ENCODE results near the gene TTLL4. TPM values are rescaled to one million over a fixed set of nuclear protein-coding genes. Genes with fewer than 3 reads are reported as not detected.

The TTLL4 gene
- total and polyA plus RNA-seq, 9 donors = 6.9 to 19.6 (median 17.2) TPM

- WGBS, 3 donors = 74 to 85% (median 84%) methylated on average over 8 of the region's 8 CpGs
- H3K4me3 ChIP-seq = no peak overlapping the region
- intact Hi-C loops (cut with DNase I) = loop anchor here in 3 of 4 donors (2.0 to 10.0 kb wide), 3 partner anchors 137 to 145 kb away; partner anchors contain the start of gene WNT6 (in 1 of the 3)
Measured at GRCh38 chr2:218709908-218710307, 727 bp upstream of the TTLL4 start.

GRCh38 chr2:218710334-218710686, 325 bp upstream of the TTLL4 start:
- Histone ChIP-seq H3K27me3 (no peaks in the 10 kb centered on the region), H3K9me3 (no peaks in the 10 kb centered on the region), H3K27ac (no peak overlapping the region), H3K4me3 (peak overlapping the region; percentile 95), H3K4me1 (ENCODE audit: insufficient read depth) (no peaks in the 10 kb centered on the region), H3K36me3 (no peaks in the 10 kb centered on the region)
- 39 to 54% (median 46%) methylated on average over 14 of the region's 14 CpGs for WGBS, 3 donors
- DNase-seq = peak in 1 of 5 donors; percentile 22
- intact Hi-C loops (cut with DNase I) = loop anchor here in 3 of 4 donors (2.0 to 10.0 kb wide), 3 partner anchors 136 to 144 kb away; partner anchors contain the start of gene WNT6 (in 1 of the 3)
- TF ChIP-seq CTCF (IDR thresholded peaks at IDR 0.05) = no peak
- no peak for TF ChIP-seq POLR2A (IDR thresholded peaks at IDR 0.05)
- no peak for TF ChIP-seq EP300 (IDR thresholded peaks at IDR 0.05)

More at GRCh38 chr2:218709908-218710307, 727 bp upstream of the TTLL4 start:
- H3K36me3 ChIP-seq = no peaks in the 10 kb centered on the region
- H3K27ac ChIP-seq = no peak overlapping the region
- H3K4me1 ChIP-seq (ENCODE audit: insufficient read depth) = no peaks in the 10 kb centered on the region
- no peaks in the 10 kb centered on the region for H3K9me3 ChIP-seq
- peak in 1 of 5 donors; percentile 23 for DNase-seq
- H3K27me3 ChIP-seq = no peaks in the 10 kb centered on the region
- TF ChIP-seq POLR2A (IDR thresholded peaks at IDR 0.05) (no peak), CTCF (IDR thresholded peaks at IDR 0.05) (no peak)

GRCh38 chr2:218711550-218711929, 905 bp downstream of the TTLL4 start:
- H3K27ac ChIP-seq = peak overlapping the region in 1 of 2 donors; percentile 74
- no peaks in the 10 kb centered on the region for H3K27me3 ChIP-seq
- H3K9me3 ChIP-seq = no peaks in the 10 kb centered on the region
- peak overlapping the region; percentile 95 for H3K4me3 ChIP-seq
- H3K4me1 ChIP-seq (ENCODE audit: insufficient read depth) = no peaks in the 10 kb centered on the region
- TF ChIP-seq POLR2A (IDR thresholded peaks at IDR 0.05) (no peak), CTCF (IDR thresholded peaks at IDR 0.05) (no peak), EP300 (IDR thresholded peaks at IDR 0.05) (no peak)
- intact Hi-C loops (cut with DNase I) = loop anchor here in 3 of 4 donors (2.0 to 10.0 kb wide), 3 partner anchors 135 to 143 kb away; partner anchors contain the start of gene WNT6 (in 1 of the 3)
- no peak for DNase-seq
- 16 to 31% (median 23%) methylated on average over 5 of the region's 5 CpGs for WGBS, 3 donors
- H3K36me3 ChIP-seq = no peaks in the 10 kb centered on the region

GRCh38 chr2:218713922-218714321, 3.3 kb downstream of the TTLL4 start:
- H3K27ac ChIP-seq = no peak overlapping the region
- no peak for DNase-seq
- no peak for TF ChIP-seq EP300 (IDR thresholded peaks at IDR 0.05)
- no peak for TF ChIP-seq CTCF (IDR thresholded peaks at IDR 0.05)
- no peak for TF ChIP-seq POLR2A (IDR thresholded peaks at IDR 0.05)
- H3K9me3 ChIP-seq = no peaks in the 10 kb centered on the region
- no peaks in the 10 kb centered on the region for H3K4me1 ChIP-seq (ENCODE audit: insufficient read depth)
- intact Hi-C loops (cut with DNase I) = loop anchor here in 2 of 4 donors (5.0 to 10.0 kb wide), 2 partner anchors 133 to 141 kb away; partner anchors contain the start of gene WNT6 (in 1 of the 2)
- H3K36me3 ChIP-seq = no peaks in the 10 kb centered on the region
- H3K4me3 ChIP-seq = no peak overlapping the region
- WGBS, 3 donors = 95 to 97% (median 96%) methylated on average over 2 of the region's 2 CpGs
- no peaks in the 10 kb centered on the region for H3K27me3 ChIP-seq
